Vagina (tissue), 2 donors: ENCODE data around the gene ZNF133.

Source experiments
- POLR2AphosphoS5 ChIP-seq, 2 donors: sonication (generic); formaldehyde crosslinking; IDR thresholded peaks; one replicate each; pipeline ENCODE4 v1.9.0; 2017; ENCODE audit warnings: antibody characterized with exemption in 2 of 2, mild to moderate bottlenecking in 2 of 2, low read depth in 1 of 2; ENCODE audit not compliant: insufficient read depth in 1 of 2
- TF ChIP-seq, protein P1 (sequence below), 3 experiments: fragments of 450-650 bp in 2 of 3; fragments of 200-600 bp in 1 of 3; sonication (generic) in 1 of 3; IDR thresholded peaks; one replicate each; pipeline ENCODE4 v1.5.1; 2017 to 2019; ENCODE audit warnings: antibody characterized with exemption in 3 of 3, mild to moderate bottlenecking in 2 of 3, moderate library complexity in 2 of 3

DNA sequence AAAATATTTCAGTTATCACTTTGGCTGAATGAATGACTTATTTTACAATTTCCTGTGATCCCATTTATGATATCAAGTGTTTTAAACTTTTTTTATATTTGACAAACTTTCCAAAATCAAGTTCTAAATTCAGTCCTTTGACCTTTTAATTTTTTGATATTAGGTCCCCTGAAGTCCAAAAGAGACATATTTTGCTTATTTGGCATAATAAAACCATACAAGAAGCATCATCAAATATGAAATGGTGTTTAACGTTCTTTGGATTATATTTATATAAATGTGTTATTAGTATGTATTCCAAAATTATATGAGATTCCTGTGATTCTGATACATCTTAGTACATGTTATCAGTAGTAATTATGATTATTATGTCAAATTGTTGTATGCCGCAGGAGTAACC, 38.7 kb downstream of the ZNF133 start:
- TF ChIP-seq, protein P1, sequence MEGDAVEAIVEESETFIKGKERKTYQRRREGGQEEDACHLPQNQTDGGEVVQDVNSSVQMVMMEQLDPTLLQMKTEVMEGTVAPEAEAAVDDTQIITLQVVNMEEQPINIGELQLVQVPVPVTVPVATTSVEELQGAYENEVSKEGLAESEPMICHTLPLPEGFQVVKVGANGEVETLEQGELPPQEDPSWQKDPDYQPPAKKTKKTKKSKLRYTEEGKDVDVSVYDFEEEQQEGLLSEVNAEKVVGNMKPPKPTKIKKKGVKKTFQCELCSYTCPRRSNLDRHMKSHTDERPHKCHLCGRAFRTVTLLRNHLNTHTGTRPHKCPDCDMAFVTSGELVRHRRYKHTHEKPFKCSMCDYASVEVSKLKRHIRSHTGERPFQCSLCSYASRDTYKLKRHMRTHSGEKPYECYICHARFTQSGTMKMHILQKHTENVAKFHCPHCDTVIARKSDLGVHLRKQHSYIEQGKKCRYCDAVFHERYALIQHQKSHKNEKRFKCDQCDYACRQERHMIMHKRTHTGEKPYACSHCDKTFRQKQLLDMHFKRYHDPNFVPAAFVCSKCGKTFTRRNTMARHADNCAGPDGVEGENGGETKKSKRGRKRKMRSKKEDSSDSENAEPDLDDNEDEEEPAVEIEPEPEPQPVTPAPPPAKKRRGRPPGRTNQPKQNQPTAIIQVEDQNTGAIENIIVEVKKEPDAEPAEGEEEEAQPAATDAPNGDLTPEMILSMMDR (IDR thresholded peaks at IDR 0.05): no peak
- no peak for TF ChIP-seq POLR2AphosphoS5 (IDR thresholded peaks at IDR 0.05; ENCODE audit: insufficient read depth in 1 of 2, low read depth in 1 of 2)
